GM19468 (cell line): ENCODE results near the gene FSIP1.

Experiments used
- ATAC-seq: cut with Tn5 transposase; IDR thresholded peaks from one replicate; pipeline ENCODE4 v1.9.1; 2021; ENCODE audit warnings: mild to moderate bottlenecking, moderate library complexity, moderate number of reproducible peaks; ENCODE audit not compliant: unreplicated experiment; ENCODE audit errors: extremely low read depth

Gene FSIP1

GRCh38 chr15:39574427-39574826 is 208.2 kb downstream of the FSIP1 start:
- ATAC-seq = no peak

GRCh38 chr15:39573844-39574243 is 208.8 kb downstream of the FSIP1 start:
- no peak for ATAC-seq

GRCh38 chr15:39573287-39573686 is 209.4 kb downstream of the FSIP1 start:
- no peak for ATAC-seq

DNA sequence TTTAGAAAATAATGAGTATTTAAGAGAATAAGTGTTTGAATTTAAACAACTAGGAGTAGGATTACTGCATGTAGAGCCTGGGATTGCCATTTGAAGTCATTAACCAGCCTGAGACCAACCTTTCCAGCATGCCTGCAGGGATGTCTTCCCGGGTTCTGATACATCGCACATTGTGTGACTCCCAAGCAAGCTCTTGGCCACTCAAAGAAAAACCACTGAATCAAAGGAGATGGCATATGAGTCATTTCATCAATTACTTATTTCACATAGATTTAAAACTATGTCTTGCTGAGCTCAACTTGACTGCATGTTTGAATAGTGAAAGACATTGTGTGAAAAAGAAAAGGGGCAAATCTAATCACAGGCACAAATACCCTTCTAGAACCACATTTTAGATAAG is 216.8 kb downstream of the FSIP1 start:
- no peak for ATAC-seq

DNA sequence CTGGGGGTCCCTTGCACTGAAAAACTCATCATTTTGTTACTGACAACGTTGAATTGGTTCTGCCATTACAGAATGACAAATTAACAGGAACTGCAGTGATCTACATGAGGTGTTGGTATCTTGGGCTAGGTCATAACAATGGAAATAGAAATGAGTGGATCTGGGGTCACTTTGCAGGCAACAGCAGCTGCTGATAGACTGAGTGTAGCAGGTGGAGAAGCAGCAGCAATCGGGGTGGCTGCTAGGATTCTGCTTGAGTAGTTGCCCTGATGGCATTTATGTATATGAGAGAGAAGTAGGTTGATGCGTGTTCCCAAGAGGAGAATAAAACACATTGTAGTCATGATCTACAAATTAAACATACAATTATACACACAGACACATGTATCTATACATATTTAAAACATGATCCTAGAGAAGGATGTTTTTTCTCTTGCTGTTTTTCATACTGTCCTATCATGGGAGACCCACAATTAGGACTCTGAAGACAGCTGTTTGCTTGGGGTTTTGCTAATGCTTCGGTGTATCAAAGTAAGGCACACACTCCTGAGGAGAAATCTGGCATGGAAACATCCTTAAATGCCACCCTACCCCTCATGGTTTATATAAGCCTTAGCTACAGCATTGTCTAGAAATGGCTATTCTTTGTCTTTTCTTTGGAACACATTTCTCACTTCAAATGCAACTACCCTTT is 217.5 kb downstream of the FSIP1 start:
- ATAC-seq = no peak

- no peak for ATAC-seq
These were observed 224.2 kb downstream of the FSIP1 start for GRCh38 chr15:39558421-39558820.

- no peak for ATAC-seq
These were observed 226.2 kb downstream of the FSIP1 start for GRCh38 chr15:39556461-39556860.

- no peak for ATAC-seq
These were observed 226.8 kb downstream of the FSIP1 start for GRCh38 chr15:39555885-39556284.

DNA sequence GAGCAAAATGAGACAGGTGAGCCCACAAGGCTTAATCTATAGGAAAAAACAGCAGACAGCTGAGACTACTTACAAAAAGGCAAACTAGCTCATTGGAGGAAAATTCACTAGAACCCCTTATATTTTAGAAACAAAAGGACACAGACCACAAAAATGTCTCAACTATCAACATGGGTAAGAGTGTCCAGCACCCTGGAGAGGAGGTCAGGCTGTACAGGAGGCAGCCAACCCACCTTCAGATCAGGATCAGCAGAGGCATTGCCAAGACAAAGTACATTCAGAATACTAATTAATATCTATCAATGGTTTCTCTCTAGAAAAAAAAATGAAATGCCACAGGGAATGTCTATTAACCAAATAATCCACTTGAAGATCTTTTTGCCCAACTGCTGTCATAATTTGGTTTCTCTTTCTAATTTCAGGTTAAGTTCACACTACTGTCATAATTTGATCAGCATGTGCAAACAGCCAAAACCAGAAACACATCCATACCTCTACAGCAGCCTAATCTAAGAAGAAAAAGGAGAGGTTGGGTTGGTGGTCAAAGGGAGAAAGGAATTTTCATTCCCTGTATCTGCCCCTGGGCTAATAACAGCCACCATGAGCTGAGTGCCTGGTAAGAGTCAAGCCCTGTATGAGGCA is 227.8 kb downstream of the FSIP1 start:
- ATAC-seq = no peak

DNA sequence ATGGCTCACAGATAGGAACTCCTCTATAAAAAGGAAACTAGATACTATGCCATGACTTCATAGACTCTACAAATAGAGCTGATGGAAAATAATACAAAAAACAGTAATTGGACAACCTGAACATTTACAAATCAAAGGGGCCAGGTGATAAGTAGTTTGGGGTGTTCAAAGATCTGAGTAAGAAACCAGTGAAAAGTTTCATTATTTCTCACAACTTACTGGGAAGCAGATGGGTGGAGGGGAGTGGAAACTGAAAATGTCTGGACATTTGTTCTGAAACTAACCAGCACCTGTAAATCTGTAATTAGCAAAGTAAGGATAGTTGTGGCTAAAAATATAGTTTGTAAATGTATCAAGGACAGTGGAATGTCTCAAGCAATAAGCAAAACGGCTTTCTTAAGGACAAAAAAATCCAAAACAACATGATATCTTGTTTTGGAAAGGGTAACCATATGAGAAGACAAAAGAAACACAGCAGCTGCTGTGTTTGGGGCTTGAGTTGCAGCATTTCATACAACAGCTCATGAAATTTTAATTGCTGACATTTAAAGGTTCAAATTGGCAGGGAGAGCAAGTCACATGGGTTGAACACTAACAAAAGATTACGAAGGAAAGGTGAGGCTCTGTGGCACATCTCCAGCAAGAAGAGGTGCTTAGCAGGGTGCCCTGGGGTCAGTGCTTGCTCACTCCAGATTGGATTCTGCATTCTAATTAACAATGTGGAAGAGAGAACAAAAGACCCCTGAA is 228.5 kb downstream of the FSIP1 start:
- ATAC-seq = no peak

- no peak for ATAC-seq
These were observed 230.1 kb downstream of the FSIP1 start for GRCh38 chr15:39552556-39552955.

DNA sequence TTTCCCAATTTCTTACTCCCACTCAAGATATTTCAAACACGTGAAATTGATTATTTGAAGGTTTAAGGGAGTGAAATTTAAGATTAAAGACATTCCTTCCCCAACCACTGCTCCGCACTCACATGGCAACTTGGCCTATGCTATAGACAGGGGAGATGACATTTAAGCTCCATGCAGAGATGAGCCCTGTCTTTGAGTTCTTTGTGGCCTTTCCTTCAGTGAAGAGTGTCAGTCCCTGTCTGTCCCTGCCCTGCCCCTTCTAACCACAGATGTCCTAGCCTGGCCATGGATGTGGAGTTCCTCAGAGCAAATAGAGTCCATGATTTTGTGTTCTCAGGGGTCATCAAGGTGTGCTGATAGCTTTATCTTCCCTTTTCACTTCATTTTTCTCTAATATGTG is 231.2 kb downstream of the FSIP1 start:
- ATAC-seq = no peak
